Right cardiac atrium (tissue), 5 donors: ENCODE data around the gene SNAP23. TPM values are rescaled to one million over a fixed set of nuclear protein-coding genes. Genes with fewer than 3 reads are reported as not detected.

Source experiments
- ATAC-seq, 2 donors: fragments of 200-7000 bp; cut with Tn5 transposase; one replicate each; pipeline versions ENCODE4 v1.8.0 to v1.9.1; 2020; ENCODE audit warnings: moderate library complexity in 2 of 2, mild to moderate bottlenecking in 1 of 2
- DNase-seq, 3 donors: peaks; one replicate each; pipeline ENCODE4 v3.0.0-alpha.2; 2020
- H3K27ac ChIP-seq: one replicate; pipeline ENCODE4 v1.5.1; 2013; ENCODE audit warnings: mild to moderate bottlenecking, low read length, control low read depth, moderate library complexity
- H3K27me3 ChIP-seq: one replicate; pipeline ENCODE4 v1.6.1; 2013; ENCODE audit not compliant: control insufficient read depth, insufficient read depth
- H3K4me1 ChIP-seq: one replicate; pipeline ENCODE4 v1.6.1; 2013; ENCODE audit warnings: low read length; ENCODE audit not compliant: control insufficient read depth, insufficient read depth
- H3K4me3 ChIP-seq: one replicate; pipeline ENCODE4 v1.5.1; 2013; ENCODE audit warnings: low read length, control low read depth
- H3K9me3 ChIP-seq: one replicate; pipeline ENCODE4 v1.6.1; 2013; ENCODE audit warnings: low read length; ENCODE audit not compliant: control insufficient read depth
- WGBS: extraction: QIAGEN DNeasy Blood & Tissue Kit; methylation state at CpG from one replicate; pipeline ENCODE4 v1.1.7; 2013; 5-methylcytosine and 5-hydroxymethylcytosine counted together
- intact Hi-C, 4 donors: fragments of 100-400 bp; cut with DNase I; formaldehyde crosslinking; loops; one replicate each; pipeline versions ENCODE4 v1.11.0 to v1.14.0; 2022 to 2023
- polyA plus RNA-seq: library from polyadenylated mRNA; stranded (reverse); fragments of 200-250 nt; gene quantifications from one replicate; pipeline ENCODE4 v1.2.3, GENCODE V29; 2013
- total RNA-seq, 4 donors: library from RNA; stranded (reverse); fragmentation: NEBNext Ultra II Directional; extraction: Animal tissue kit (Norgen Biotek cat#: 25700); gene quantifications; one replicate each; pipeline ENCODE4 v1.2.1, GENCODE V29; 2021
- donor health status: healthy with polysubstance abuse.
- donor health status: DM: no; HTN: yes; CAD: no.
- donor health status: DM: no; HTN: no; CAD: no.
- donor health status: DM: no; HTN: yes; CAD: no; lungs with severe emphysema.
- donor health status: DM: yes; HTN: yes; CAD: no.

Gene SNAP23
- total and polyA plus RNA-seq, 5 donors = 28.4 to 42.7 (median 37.6) TPM

DNA sequence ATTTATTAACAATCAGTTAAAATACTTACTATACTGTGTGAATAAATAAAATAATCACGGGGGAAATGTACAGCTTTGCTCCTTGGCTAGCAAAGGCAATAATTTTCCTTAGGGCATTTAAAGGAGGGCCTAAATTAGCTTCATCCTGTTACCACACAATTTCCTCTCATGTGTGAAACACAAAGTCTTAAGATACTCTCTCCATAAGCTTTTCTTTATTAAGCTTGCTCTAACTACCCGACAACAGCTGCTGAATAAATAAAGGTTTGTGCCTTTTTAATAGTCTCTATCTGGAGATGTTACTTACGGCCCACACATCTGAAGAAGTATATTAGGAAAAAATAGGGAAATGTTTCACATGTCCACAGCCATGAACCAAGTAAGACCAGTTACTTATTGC is 34.2 kb upstream of the SNAP23 start:
- Histone ChIP-seq H3K9me3 (no peaks in the 10 kb centered on the region), H3K27ac (no peak overlapping the region), H3K4me1 (no peaks in the 10 kb centered on the region), H3K4me3 (no peak overlapping the region), H3K27me3 (no peaks in the 10 kb centered on the region)
- no peak for ATAC-seq
- intact Hi-C loops = no loop called here
- DNase-seq = no peak
- 43% methylated on average over 3 of the region's 3 CpGs for WGBS

DNA sequence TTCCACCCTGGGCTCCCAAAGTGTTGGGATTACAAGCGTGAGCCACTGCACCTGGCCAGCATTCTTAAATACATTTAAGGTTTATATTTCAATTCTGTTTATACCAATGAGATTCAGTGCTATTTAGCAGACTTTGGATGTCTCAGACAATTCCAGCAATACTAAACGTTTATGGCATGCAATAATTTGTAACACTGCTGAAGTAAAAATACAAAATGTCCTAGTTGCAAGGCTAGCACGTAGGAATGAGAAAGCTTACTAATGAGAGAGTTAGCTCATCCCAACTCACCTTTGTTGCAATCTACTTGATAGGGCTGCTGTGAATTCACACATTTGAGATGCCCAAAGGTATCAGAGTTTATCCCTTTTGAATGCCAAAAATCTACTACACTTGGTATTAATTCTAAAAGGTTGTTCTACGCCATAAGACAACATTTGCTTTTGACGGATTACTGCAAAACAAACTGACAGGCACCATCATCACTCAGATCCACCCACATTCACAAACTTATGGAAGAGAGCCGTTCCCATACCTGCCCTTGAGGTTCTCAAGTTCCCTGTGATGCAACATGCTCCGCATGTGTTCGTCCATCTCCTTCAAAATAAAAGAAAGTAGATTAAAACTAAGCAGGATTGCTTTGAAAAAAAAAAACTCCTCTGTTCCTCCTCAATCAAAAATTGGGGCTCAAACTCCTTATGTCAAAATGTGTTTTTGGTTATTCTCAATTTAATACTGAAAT is 29.7 kb upstream of the SNAP23 start:
- intact Hi-C loops = no loop called here
- 88% methylated on average over 8 of the region's 8 CpGs for WGBS
- ATAC-seq = no peak

DNA sequence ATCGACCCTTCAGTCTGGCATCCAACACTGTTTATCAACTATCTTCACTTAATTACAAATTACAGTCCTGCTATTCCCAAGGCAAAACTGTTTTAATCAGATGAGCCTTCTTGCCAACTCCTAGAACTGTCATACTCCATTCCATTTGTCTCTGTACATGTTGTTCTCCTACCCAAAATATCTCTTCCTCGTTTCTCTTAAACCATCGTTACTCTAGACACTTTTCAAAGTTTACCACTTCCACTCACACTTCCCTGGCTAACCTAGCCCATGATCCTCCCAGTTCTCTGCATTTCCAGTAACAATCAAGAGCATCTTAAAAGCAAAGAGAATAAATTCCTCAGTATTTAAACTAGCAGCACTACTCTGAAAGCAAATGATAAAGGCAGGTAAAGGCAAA is 24.4 kb upstream of the SNAP23 start:
- Histone ChIP-seq H3K9me3 (no peaks in the 10 kb centered on the region), H3K4me3 (no peak overlapping the region), H3K27me3 (no peaks in the 10 kb centered on the region), H3K27ac (peak overlapping the region; percentile 62), H3K4me1 (no peaks in the 10 kb centered on the region)
- intact Hi-C loops = no loop called here
- DNase-seq = no peak
- 27% methylated on average over 3 of the region's 3 CpGs for WGBS
- peak in 1 of 2 donors; percentile 60 for ATAC-seq

More for the DNA sequence above, 29.7 kb upstream of the SNAP23 start:
- Histone ChIP-seq H3K27me3 (no peaks in the 10 kb centered on the region), H3K27ac (no peak overlapping the region), H3K4me3 (no peak overlapping the region), H3K4me1 (no peaks in the 10 kb centered on the region), H3K9me3 (no peaks in the 10 kb centered on the region)
- no peak for DNase-seq

DNA sequence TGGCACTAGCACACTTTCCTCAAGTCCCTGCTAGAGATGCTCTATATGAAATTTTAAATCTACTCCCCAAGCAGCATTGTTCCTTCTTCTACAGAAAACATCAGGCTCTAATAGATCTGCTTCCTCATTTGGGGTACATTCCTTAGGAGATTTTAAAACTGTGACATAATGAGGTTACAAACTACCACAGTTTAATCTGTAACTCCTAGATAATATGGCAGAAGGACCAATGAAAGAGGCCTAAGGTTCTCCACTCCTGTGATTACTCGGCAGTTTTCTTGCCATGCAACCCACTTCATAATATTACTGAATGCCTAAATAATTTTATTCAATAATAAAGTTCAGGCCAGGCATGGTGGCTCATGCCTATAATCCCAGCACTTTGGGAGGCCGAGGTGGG is 20.6 kb upstream of the SNAP23 start:
- DNase-seq (no peak), ATAC-seq (no peak)
- intact Hi-C loops = no loop called here
- H3K27me3 ChIP-seq = no peaks in the 10 kb centered on the region
- H3K27ac ChIP-seq = no peak overlapping the region
- H3K9me3 ChIP-seq = no peaks in the 10 kb centered on the region
- H3K4me1 ChIP-seq = no peaks in the 10 kb centered on the region
- WGBS = 63% methylated on average over 2 of the region's 2 CpGs
- no peak overlapping the region for H3K4me3 ChIP-seq

DNA sequence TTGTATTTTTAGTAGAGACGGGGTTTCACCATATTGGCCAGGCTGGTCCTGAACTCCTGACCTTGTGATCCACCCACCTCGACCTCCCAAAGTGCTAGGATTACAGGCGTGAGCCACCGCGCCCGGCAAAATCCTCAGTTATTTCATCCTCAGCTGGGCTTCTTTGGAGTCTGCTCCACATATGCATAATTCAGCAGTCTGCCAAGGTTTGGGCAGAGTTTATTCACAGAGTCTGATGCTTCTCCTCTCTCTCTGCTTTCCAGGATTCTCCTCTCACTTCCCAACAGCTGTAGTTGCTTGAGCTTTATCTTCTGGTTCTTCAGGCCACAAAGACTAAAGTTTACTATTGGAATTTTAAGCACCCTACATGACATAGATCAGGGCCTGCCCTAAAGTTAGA is 12.7 kb upstream of the SNAP23 start:
- intact Hi-C loops = no loop called here
- no peak for DNase-seq
- Histone ChIP-seq H3K27ac (no peak overlapping the region), H3K4me1 (no peaks in the 10 kb centered on the region), H3K9me3 (no peaks in the 10 kb centered on the region), H3K4me3 (no peak overlapping the region), H3K27me3 (no peaks in the 10 kb centered on the region)
- WGBS = 97% methylated on average over 6 of the region's 6 CpGs
- ATAC-seq = no peak

DNA sequence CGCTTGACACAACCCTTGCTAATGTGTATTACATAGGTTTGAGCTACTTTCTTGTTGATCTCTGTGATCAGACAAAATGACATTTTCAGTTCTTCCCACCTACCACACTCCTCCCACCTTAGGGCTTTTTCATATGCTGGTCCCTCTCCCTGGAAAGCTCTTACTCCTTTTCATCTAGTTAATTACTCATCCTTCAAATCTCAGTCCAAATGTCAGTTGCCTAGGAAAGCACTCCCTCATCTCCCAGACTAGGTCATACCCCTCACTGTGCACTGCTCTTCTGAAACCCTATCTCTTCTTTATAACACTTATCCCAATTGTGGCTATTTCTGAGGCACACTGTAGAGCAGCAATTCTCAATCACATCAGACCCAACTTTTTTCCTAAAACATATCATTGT is 11.8 kb upstream of the SNAP23 start:
- ATAC-seq (no peak), DNase-seq (no peak)
- Histone ChIP-seq H3K4me3 (no peak overlapping the region), H3K9me3 (no peaks in the 10 kb centered on the region), H3K27ac (no peak overlapping the region), H3K4me1 (no peaks in the 10 kb centered on the region), H3K27me3 (no peaks in the 10 kb centered on the region)
- intact Hi-C loops = no loop called here
- 95% methylated on average over 1 of the region's 1 CpG for WGBS

DNA sequence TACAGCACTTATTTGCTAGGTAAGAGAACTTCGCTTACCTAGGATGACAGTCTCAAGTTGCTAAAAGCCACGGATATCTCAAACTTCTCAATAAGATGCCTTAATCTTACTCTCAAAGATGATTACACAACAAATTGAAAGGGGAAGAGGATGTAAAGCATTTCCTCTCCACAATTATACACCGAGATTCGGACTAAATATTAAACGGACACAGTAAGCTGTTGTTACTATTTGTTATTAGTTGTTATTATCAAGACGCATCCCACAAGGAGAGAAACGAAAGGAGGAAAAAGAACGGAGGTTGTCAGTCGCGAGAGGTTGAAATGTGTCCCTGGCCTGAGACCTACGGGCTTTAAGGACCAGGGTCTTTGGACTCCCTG is 5.2 kb upstream of the SNAP23 start:
- ATAC-seq (no peak), DNase-seq (no peak)
- H3K27me3 ChIP-seq = no peaks in the 10 kb centered on the region
- intact Hi-C loops = no loop called here
- peak overlapping the region; percentile 96 for H3K27ac ChIP-seq
- WGBS = 4% methylated on average over 11 of the region's 11 CpGs
- no peaks in the 10 kb centered on the region for H3K4me1 ChIP-seq
- H3K4me3 ChIP-seq = peak overlapping the region; percentile 63
- no peaks in the 10 kb centered on the region for H3K9me3 ChIP-seq

DNA sequence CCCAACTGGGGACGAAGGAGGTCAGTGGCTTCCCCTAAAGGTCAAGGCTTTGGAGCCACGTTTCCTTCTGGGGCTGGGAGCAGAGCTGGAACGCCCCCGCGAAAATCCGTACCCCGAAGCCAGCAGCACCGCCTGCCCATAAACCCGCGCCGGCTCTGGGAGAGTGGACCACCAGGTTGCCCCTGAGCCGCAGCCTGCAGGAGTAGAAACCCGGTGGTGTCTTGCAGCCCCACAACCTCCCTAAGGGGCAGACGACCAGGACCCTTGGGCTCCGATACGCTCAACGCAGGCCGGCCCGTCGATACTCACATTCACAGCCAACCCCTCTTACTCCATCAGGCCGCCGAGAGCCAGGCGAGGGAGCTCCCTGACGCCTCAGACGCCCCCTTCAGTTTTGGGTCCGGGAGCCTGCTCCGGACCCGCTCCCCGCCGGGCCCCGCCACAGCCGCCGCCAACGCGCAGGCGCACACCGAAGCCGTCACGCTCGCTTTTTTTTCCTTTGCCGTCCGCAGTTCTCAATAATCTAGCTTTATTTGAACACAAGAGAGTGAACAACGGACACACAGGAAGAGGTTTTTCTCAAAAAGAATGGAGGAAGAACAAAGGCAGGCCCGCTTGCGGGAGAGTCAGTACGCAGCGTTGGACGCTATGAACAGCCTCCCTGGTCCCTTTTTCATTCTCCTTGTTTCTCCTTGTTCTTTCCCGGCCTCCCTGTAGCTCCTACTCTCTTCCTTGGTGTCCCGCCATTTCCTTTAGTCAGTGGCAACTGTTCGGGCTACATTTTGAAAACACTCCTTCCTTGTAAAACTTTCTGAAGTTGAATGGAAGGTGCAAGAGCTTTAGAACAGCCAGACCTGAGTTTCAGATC is 4.5 kb upstream of the SNAP23 start, which contains the start of gene ZNF106:
Gene ZNF106, minus strand, starts transcription at position 471 of the 868 bp plus-strand sequence. CDS start 18,852 bp downstream, outside the sequence.
- WGBS = under 1% methylated on average over 51 of the region's 51 CpGs
- intact Hi-C loops = no loop called here
- no peaks in the 10 kb centered on the region for H3K27me3 ChIP-seq
- peak within 1 kb of the TSS; percentile 63 for H3K4me3 ChIP-seq
- peak; percentile 88 to 96 (median 94) for DNase-seq
- no peaks in the 10 kb centered on the region for H3K4me1 ChIP-seq
- H3K9me3 ChIP-seq = no peaks in the 10 kb centered on the region
- peak; percentile 65 to 68 for ATAC-seq
- H3K27ac ChIP-seq = peak within 1 kb of the TSS; percentile 99

DNA sequence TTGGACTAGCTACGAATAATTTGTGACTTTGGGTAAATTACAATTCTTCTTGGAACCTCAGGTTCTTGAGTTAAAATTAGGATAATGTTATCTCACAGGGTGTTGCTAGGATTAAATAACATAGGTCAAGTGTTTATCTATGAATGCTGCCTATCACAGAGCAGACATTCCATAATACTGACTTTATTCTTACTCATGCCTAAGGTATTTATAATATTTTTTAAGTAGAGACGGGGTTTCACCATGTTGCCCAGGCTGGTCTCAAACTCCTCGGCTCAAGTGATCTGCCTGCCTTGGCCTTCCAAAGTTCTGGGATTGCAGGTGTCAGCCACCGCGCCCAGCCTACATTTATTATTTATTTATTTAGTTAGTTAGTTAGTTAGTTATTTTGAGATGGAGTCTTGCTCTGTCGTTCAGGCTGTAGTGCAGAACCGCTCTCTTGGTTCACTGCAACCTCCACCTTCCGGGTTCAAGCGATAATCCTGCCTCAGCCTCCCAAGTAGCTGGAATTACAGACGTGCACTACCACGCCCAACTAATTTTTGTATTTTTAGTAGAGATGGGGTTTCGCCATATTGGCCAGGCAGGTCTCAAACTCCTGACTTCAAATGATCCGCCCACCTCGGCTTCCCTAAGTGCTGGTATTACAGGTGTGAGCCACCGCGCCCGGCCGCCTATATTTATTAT is 3.8 kb upstream of the SNAP23 start:
- Histone ChIP-seq H3K27ac (peak overlapping the region; percentile 99), H3K27me3 (no peaks in the 10 kb centered on the region), H3K4me3 (peak overlapping the region; percentile 63), H3K4me1 (no peaks in the 10 kb centered on the region), H3K9me3 (no peaks in the 10 kb centered on the region)
- DNase-seq = no peak
- peak in 1 of 2 donors; percentile 5 for ATAC-seq
- intact Hi-C loops = no loop called here
- WGBS = 83% methylated on average over 18 of the region's 18 CpGs

DNA sequence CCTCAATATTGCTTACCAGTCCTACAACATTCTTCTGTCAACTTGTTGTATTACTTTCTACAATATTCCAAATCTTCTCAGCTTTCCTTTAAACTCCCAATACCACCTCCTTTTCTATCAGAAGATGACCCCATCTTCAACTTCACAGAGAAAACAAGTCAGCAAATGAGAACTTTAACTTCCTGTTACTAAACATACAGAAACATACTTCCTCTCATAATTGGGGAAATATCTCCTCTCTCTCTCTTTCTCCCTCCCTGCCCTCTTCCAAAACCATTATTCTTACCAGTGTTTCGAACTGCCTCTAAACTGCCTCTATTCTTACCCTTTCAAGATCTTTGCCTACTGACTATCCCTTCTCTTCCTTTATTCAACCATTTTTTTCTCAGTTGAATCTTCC is 1.8 kb upstream of the SNAP23 start:
- Histone ChIP-seq H3K4me3 (no peak overlapping the region), H3K4me1 (no peaks in the 10 kb centered on the region), H3K27ac (no peak overlapping the region), H3K9me3 (no peaks in the 10 kb centered on the region), H3K27me3 (no peaks in the 10 kb centered on the region)
- DNase-seq = no peak
- ATAC-seq = no peak
- intact Hi-C loops = no loop called here
- 90% methylated on average over 1 of the region's 1 CpG for WGBS

DNA sequence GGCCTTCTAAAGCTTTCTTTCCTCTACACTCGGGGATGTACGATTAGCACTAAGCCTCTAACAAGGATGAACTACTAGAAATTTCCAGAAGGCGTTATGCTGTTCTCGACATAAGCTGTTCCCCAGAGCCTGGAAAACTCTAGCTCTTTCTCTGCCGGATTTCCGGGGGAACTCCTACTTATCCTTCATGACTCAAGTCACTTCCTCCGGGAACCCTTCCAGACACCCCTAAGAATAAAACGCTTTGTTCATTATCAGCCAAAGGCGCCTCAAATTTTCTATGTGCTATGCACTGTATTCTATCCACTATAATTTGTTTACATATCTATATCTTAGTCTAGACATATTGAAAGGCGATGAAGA is 455 bp upstream of the SNAP23 start:
- intact Hi-C loops = no loop called here
- DNase-seq = peak in 1 of 3 donors; percentile 42
- WGBS = 7% methylated on average over 10 of the region's 10 CpGs

More for the DNA sequence above, 455 bp upstream of the SNAP23 start:
- Histone ChIP-seq H3K27ac (peak overlapping the region; percentile 94), H3K4me1 (no peaks in the 10 kb centered on the region), H3K9me3 (no peaks in the 10 kb centered on the region), H3K4me3 (peak overlapping the region; percentile 80), H3K27me3 (no peaks in the 10 kb centered on the region)
- ATAC-seq = peak; percentile 42 to 72
